MCF 10A (cell line): ENCODE data around the gene RAP1GAP2. TPM values are rescaled to one million over a fixed set of nuclear protein-coding genes. Genes with fewer than 3 reads are reported as not detected.

Source experiments
- BruUV-seq: library from RNA; stranded (reverse); fragments of 400-500 nt; replicated peaks from 2 replicates; lab custom pipeline; 2021; lab: Mats Ljungman, UMichigan
- CTCF ChIA-PET: fragments of 300-600 bp; sonication (Branson Sonifier 250); formaldehyde crosslinking; extraction: SDS; loops from one replicate; lab custom pipeline; 2021; ENCODE audit warnings: antibody characterized with exemption, inconsistent platforms; lab: Yijun Ruan, JAX
- POLR2A ChIA-PET: fragments of 300-600, 350-650 bp; sonication (Branson Sonifier 250); formaldehyde crosslinking; extraction: SDS; loops from one replicate; lab custom pipeline; 2020; ENCODE audit warnings: antibody characterized with exemption, inconsistent platforms; lab: Yijun Ruan, JAX
- DNase-seq: peaks from one replicate; pipeline ENCODE4 v3.0.0-alpha.2; 2018; ENCODE audit not compliant: unreplicated experiment
- H3K27ac Mint-ChIP-seq: one replicate; pipeline ENCODE4 v1.8.0; 2022; ENCODE audit warnings: mild to moderate bottlenecking, low read depth, mixed read lengths; ENCODE audit not compliant: unreplicated experiment
- H3K27me3 Mint-ChIP-seq: one replicate; pipeline ENCODE4 v1.8.0; 2022; ENCODE audit warnings: mixed read lengths; ENCODE audit not compliant: insufficient read depth, unreplicated experiment
- H3K36me3 Mint-ChIP-seq: one replicate; pipeline ENCODE4 v1.8.0; 2022; ENCODE audit warnings: mild to moderate bottlenecking, moderate library complexity, mixed read lengths; ENCODE audit not compliant: insufficient read depth, unreplicated experiment
- H3K4me1 Mint-ChIP-seq: one replicate; pipeline ENCODE4 v1.8.0; 2022; ENCODE audit warnings: mixed read lengths; ENCODE audit not compliant: insufficient read depth, unreplicated experiment
- H3K4me3 Mint-ChIP-seq: one replicate; pipeline ENCODE4 v1.8.0; 2022; ENCODE audit warnings: mild to moderate bottlenecking, moderate library complexity, mixed read lengths; ENCODE audit not compliant: unreplicated experiment
- H3K9me3 Mint-ChIP-seq: one replicate; pipeline ENCODE4 v1.8.0; 2022; ENCODE audit warnings: mixed read lengths; ENCODE audit not compliant: unreplicated experiment
- CTCF ChIP-seq: fragments of 200-600 bp; IDR thresholded peaks from one replicate; pipeline ENCODE4 v1.8.0; 2022; ENCODE audit warnings: antibody characterized with exemption, mild to moderate bottlenecking; ENCODE audit not compliant: unreplicated experiment
- intact Hi-C: fragments of 100-400 bp; cut with micrococcal nuclease; formaldehyde crosslinking; loops from 2 replicates; pipeline ENCODE4 v1.14.1; 2022
- total RNA-seq: library from RNA; stranded (reverse); gene quantifications from 2 replicates; pipeline ENCODE4 v1.2.3, GENCODE V29; 2022

Gene RAP1GAP2
- total RNA-seq, 1 experiment from 2014 or later: 40.2 TPM

GRCh38 chr17:2905696-2906501, 109.7 kb downstream of the RAP1GAP2 start:
- H3K27ac Mint-ChIP-seq: no peak overlapping the region
- no TSS peak for BruUV-seq
- TF ChIP-seq CTCF: no peak
- H3K27me3 Mint-ChIP-seq: no peaks in the 10 kb centered on the region
- CTCF ChIA-PET: interaction anchor here (1.2 kb wide), 2 partner anchors 13 to 57 kb away, joined by 4 to 6 read pairs; no protein-coding TSS in a partner anchor
- H3K9me3 Mint-ChIP-seq: no peaks in the 10 kb centered on the region
- no peaks in the 10 kb centered on the region for H3K4me1 Mint-ChIP-seq
- H3K4me3 Mint-ChIP-seq: no peak overlapping the region
- POLR2A ChIA-PET: no interaction called here
- no peak for DNase-seq
- peaks cover 4% of the 10 kb centered on the region for H3K36me3 Mint-ChIP-seq
- intact Hi-C loops: no loop called here

- no peaks in the 10 kb centered on the region for H3K27me3 Mint-ChIP-seq
- TF ChIP-seq CTCF: no peak
- intact Hi-C loops: no loop called here
- POLR2A ChIA-PET: interaction anchor here (1.2 kb wide), 1 partner anchor 9 kb away, joined by 3 read pairs; no protein-coding TSS in a partner anchor
- no peak overlapping the region for H3K4me3 Mint-ChIP-seq
- no peak for DNase-seq
- BruUV-seq: no TSS peak
- H3K9me3 Mint-ChIP-seq: no peaks in the 10 kb centered on the region
- H3K4me1 Mint-ChIP-seq: no peaks in the 10 kb centered on the region
- no peak overlapping the region for H3K27ac Mint-ChIP-seq
- H3K36me3 Mint-ChIP-seq: peaks cover 4% of the 10 kb centered on the region
- CTCF ChIA-PET: interaction anchor here (0.9 to 1.2 kb wide), 3 partner anchors 14 to 58 kb away, joined by 4 to 6 read pairs (median 4); no protein-coding TSS in a partner anchor
These were observed 110.7 kb downstream of the RAP1GAP2 start for GRCh38 chr17:2906901-2907300.

- intact Hi-C loops: no loop called here
- no peak for TF ChIP-seq CTCF
- H3K27me3 Mint-ChIP-seq: no peaks in the 10 kb centered on the region
- H3K4me1 Mint-ChIP-seq: no peaks in the 10 kb centered on the region
- H3K4me3 Mint-ChIP-seq: no peak overlapping the region
- BruUV-seq: no TSS peak
- CTCF ChIA-PET: interaction anchor here (0.6 kb wide), 2 partner anchors 49 to 86 kb away, joined by 3 to 4 read pairs; no protein-coding TSS in a partner anchor
- no peaks in the 10 kb centered on the region for H3K36me3 Mint-ChIP-seq
- POLR2A ChIA-PET: no interaction called here
- H3K9me3 Mint-ChIP-seq: no peaks in the 10 kb centered on the region
- no peak overlapping the region for H3K27ac Mint-ChIP-seq
- no peak for DNase-seq
These were observed 113.1 kb downstream of the RAP1GAP2 start for GRCh38 chr17:2909175-2909845.

GRCh38 chr17:2909846-2910234, 113.6 kb downstream of the RAP1GAP2 start:
- Mint-ChIP-seq H3K9me3 (no peaks in the 10 kb centered on the region), H3K27ac (no peak overlapping the region), H3K36me3 (no peaks in the 10 kb centered on the region), H3K27me3 (no peaks in the 10 kb centered on the region), H3K4me3 (no peak overlapping the region), H3K4me1 (no peaks in the 10 kb centered on the region)
- intact Hi-C loops: no loop called here
- no TSS peak for BruUV-seq
- DNase-seq: no peak
- TF ChIP-seq CTCF: no peak
- ChIA-PET CTCF (interaction anchor here (0.6 kb wide), 2 partner anchors 61 to 738 kb away, joined by 3 read pairs; no protein-coding TSS in a partner anchor), POLR2A (no interaction called here)
